NCI-H1694 treated with DMSO at 0.1 percent for 48 hours (cell line): Measurements from ENCODE around the gene FAM47B.

Source experiments
- DNase-seq: peaks from one replicate; lab custom pipeline; 2025; lab: John Stamatoyannopoulos, UW

FAM47B gene

DNA sequence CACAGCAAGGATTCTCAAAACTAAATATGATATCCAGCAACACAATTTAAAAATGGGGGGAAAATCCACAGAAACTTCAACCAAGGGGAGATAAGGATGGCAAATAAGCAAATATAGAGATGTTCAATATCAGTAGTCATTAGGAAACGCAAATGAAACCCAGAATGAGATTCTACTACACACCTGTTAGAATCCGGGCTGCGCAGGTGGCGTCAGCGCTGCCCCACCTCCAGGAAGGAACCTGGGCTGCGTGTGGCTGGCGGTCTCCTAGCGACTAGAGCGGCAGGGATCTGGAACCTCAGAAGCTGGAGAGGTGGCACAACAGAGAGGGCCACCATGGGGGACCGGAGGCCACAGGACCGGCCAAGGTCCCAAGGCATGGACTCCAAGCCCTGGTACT lies at the start of gene FAM47B:
Gene FAM47B (plus strand): TSS at position 301 of the 400 bp plus-strand sequence. CDS start 36 bp downstream, at position 337.
- no peak for DNase-seq

- no peak for DNase-seq
These were observed 48.9 kb upstream of the FAM47B start for GRCh38 chrX:34893741-34894140.

GRCh38 chrX:34900691-34901090 lies 41.9 kb upstream of the FAM47B start:
- DNase-seq, result no peak

DNA sequence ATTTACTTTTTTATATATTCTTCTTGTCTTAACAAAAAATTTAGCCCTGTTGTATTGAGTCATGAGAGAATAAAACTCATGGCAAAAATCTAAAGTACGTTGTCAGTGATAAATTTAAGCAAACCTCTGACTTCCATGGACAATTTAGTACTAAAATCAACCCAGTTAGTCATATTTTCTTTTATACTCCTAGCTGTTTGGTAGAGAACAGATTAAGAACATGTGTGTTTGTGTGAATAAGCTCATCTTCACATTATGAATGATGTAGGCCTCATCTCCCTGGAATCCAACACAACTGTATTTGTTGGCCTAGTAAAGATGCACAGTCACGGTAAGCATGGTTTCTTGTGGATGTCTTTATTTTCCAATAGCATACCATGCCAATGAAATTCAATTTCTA lies 40.8 kb upstream of the FAM47B start:
- DNase-seq, result no peak

GRCh38 chrX:34903316-34903715 lies 39.3 kb upstream of the FAM47B start:
- DNase-seq, result no peak

GRCh38 chrX:34909151-34909550 lies 33.4 kb upstream of the FAM47B start:
- DNase-seq, result no peak

- no peak for DNase-seq
These were observed 27.0 kb upstream of the FAM47B start for GRCh38 chrX:34915463-34916225.

GRCh38 chrX:34917146-34917545 lies 25.4 kb upstream of the FAM47B start:
- no peak for DNase-seq

DNA sequence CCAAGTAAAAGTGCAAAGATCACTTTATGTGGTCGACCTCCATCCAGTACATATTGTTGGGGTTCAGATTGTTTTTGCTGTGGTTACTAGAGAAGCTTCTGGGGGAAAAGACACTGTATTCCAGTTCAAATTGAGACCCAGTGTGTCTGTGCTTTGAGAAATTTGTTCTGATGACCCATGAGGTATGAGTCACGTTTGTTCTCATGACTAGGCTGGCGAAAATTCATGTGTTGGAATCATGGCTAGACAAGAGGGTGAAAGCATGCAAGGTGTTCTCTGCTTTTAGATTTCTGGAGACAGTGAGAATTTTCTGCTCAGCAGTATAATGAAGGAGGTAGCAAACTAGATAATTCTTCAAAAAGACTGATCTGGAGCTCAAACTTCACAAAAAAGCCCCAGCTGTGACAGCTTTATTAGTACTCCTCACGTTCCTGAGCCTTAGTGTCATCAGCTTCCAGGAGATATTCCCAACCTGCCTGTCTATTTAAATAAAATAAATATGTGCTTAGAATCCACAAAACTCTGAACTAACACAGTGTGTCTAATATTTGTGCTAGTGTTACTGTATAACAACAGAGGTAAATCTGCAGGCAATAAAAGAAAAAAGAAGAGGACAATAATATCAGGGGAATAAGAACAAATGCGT lies 24.4 kb upstream of the FAM47B start:
- DNase-seq, result no peak

DNA sequence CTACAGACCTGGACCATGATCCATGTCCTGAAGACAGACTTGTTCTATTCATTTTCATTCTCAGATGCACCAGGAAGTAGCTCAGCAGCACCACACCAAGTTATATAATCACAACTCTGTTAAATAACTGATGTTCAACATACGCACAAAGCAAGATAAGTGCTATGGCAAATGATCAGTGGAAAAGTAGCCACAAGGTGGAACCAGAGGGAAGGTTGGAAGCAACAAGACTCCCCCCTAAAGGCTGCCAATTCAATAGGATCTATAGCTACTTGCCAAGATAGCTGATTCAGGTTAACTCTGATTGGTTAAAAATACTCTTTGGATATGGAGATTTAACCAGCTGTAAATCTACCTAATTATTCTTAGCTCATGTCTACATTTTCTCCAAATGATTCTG lies 23.7 kb upstream of the FAM47B start:
- no peak for DNase-seq

DNA sequence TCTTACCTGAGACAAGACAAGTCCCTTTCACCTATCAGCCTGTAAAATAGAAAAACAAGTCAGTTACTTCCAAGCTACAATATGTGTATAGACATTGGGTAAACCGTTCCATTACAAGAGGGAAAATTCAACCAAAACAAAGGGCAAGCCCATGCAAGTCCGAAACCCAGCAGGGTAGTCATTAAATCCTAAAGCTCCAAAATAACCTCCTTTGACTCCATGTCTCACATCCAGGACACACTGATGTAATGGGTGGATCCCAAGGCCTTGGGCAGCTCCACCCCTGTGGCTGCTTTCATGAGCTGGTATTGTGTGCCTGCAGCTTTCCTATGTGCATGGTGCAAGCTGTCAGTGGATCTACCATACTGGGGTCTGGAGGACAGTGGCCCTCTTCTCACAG lies 14.7 kb upstream of the FAM47B start:
- no peak for DNase-seq

- no peak for DNase-seq
These were observed 639 bp downstream of the FAM47B start for GRCh38 chrX:34943235-34943634.

DNA sequence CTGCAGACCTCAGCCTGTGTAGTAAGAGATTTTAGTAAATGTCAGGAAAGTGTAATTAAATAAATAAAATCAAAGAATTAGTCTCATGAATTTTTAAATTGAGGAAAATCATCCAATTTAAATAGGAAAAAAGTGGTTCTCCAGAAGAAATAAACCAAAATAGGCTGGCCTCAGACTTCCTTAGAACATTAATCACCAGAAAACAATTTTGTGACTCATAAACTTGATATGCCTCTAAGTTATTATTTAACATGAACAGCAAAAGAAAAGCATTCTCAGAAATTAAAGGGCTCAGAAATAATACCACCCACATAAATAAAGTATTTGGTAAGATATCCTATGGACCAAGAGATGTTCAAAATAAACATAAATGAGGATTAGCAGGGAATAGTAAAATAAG lies 14.3 kb downstream of the FAM47B start:
- DNase-seq, result no peak

DNA sequence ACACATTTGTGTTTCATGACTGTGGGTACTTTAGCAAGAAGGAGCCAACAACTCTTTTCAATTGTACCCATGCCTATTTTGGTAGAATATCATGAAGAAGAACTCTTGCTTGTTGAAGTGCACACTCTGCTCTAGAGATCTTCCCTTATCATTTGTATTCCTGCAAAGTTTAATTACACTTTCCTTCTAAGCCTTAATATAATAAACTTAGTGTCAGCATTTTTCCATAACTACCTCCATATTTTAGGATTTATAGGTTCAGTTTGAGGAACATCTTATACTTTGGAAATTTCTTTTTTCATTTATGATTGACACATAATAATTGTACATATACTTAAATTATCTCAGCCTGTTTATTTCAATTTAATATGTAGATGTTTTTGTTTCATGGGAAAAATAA lies 19.1 kb downstream of the FAM47B start:
- no peak for DNase-seq

- DNase-seq, result no peak
These were observed 29.6 kb downstream of the FAM47B start for GRCh38 chrX:34972206-34972605.

GRCh38 chrX:34978171-34978570 lies 35.6 kb downstream of the FAM47B start:
- no peak for DNase-seq

- DNase-seq, result no peak
These were observed 45.0 kb downstream of the FAM47B start for GRCh38 chrX:34987646-34988045.
